IMR-90 (cell line): ENCODE measurements around the gene FAM117B. TPM values are rescaled to one million over a fixed set of nuclear protein-coding genes. Genes with fewer than 3 reads are reported as not detected.

ENCODE experiments used
- ATAC-seq: fragments of 200-7000 bp; cut with Tn5 transposase; 2 replicates; pipeline ENCODE4 v1.9.1; 2020; ENCODE audit warnings: low read depth, mild to moderate bottlenecking, moderate library complexity
- BruUV-seq: library from RNA; stranded (reverse); fragments of 400-500 nt; replicated peaks from 2 replicates; lab custom pipeline; 2021; lab: Mats Ljungman, UMichigan
- CTCF ChIA-PET: fragments of 300-600 bp; formaldehyde crosslinking; extraction: SDS; loops from one replicate; lab custom pipeline; 2021; ENCODE audit warnings: antibody characterized with exemption; lab: Yijun Ruan, JAX
- POLR2A ChIA-PET: fragments of 300-600 bp; sonication (Branson Sonifier 250); formaldehyde crosslinking; loops from one replicate; lab custom pipeline; 2022; ENCODE audit warnings: antibody characterized with exemption; ENCODE audit not compliant: unreplicated experiment; lab: Charles Lee
- DNase-seq: peaks from one replicate; pipeline ENCODE4 v3.0.0; 2013
- H2AFZ ChIP-seq: replicated peaks from 2 replicates; pipeline ENCODE3; 2013; ENCODE audit warnings: low read length, mild to moderate bottlenecking; ENCODE audit not compliant: poor library complexity
- H2AK5ac ChIP-seq: 2 replicates; pipeline ENCODE4 v1.6.1; 2013; ENCODE audit warnings: low read depth, low read length, inconsistent platforms
- H2AK9ac ChIP-seq: replicated peaks from 2 replicates; pipeline ENCODE3; 2013; ENCODE audit warnings: mild to moderate bottlenecking, low read depth, low read length, moderate library complexity; ENCODE audit not compliant: poor library complexity
- H2BK120ac ChIP-seq: 2 replicates; pipeline ENCODE4 v1.6.1; 2013; ENCODE audit warnings: low read depth, low read length, inconsistent platforms
- H2BK15ac ChIP-seq: 3 replicates; pipeline ENCODE4 v1.6.1; 2013; ENCODE audit warnings: low read depth, low read length, inconsistent platforms
- H2BK20ac ChIP-seq: 2 replicates; pipeline ENCODE4 v1.6.1; 2013; ENCODE audit warnings: low read depth, mild to moderate bottlenecking, inconsistent platforms, low read length, moderate library complexity
- H2BK5ac ChIP-seq: 2 replicates; pipeline ENCODE4 v1.6.1; 2013; ENCODE audit warnings: mild to moderate bottlenecking, low read depth, low read length, inconsistent platforms; ENCODE audit not compliant: poor library complexity, severe bottlenecking
- H3K14ac ChIP-seq: replicated peaks from 2 replicates; pipeline ENCODE4 v1.6.1; 2013; ENCODE audit warnings: low read depth, low read length, inconsistent platforms
- H3K18ac ChIP-seq: 2 replicates; pipeline ENCODE4 v1.6.1; 2013; ENCODE audit warnings: low read depth, low read length, control low read depth
- H3K23ac ChIP-seq: 2 replicates; pipeline ENCODE4 v1.6.1; 2013; ENCODE audit warnings: low read depth, low read length, inconsistent platforms
- H3K27ac ChIP-seq: 2 replicates; pipeline ENCODE4 v1.5.1; 2013; ENCODE audit warnings: mild to moderate bottlenecking, control low read depth, low read length; ENCODE audit not compliant: insufficient read depth
- H3K27me3 ChIP-seq: 2 replicates; pipeline ENCODE4 v1.6.1; 2013; ENCODE audit warnings: low read length; ENCODE audit not compliant: control insufficient read depth, insufficient read depth
- H3K36me3 ChIP-seq: 2 replicates; pipeline ENCODE4 v1.6.1; 2013; ENCODE audit warnings: low read length, mixed read lengths; ENCODE audit not compliant: control insufficient read depth, insufficient read depth
- H3K4ac ChIP-seq: 2 replicates; pipeline ENCODE4 v1.6.1; 2013; ENCODE audit warnings: low read depth, low read length, inconsistent platforms
- H3K4me1 ChIP-seq: 2 replicates; pipeline ENCODE4 v1.6.1; 2013; ENCODE audit warnings: low read length, mixed read lengths; ENCODE audit not compliant: control insufficient read depth, insufficient read depth
- H3K4me2 ChIP-seq: 2 replicates; pipeline ENCODE4 v1.6.1; 2013; ENCODE audit warnings: low read depth, mild to moderate bottlenecking, control low read depth, low read length, moderate library complexity
- H3K4me3 ChIP-seq: 2 replicates; pipeline ENCODE4 v1.5.1; 2013; ENCODE audit warnings: low read depth, mild to moderate bottlenecking, control low read depth, low read length, moderate library complexity; ENCODE audit not compliant: insufficient read depth
- H3K56ac ChIP-seq: 2 replicates; pipeline ENCODE4 v1.6.1; 2013; ENCODE audit warnings: low read length, inconsistent platforms; ENCODE audit not compliant: insufficient read depth; ENCODE audit errors: extremely low read depth
- H3K79me1 ChIP-seq, 2 experiments: 2 replicates each; pipeline ENCODE4 v1.6.1; 2013; ENCODE audit warnings: low read length in 2 of 2, inconsistent platforms in 1 of 2, low read depth in 1 of 2
- H3K9ac ChIP-seq: 2 replicates; pipeline ENCODE4 v1.6.1; 2013; ENCODE audit warnings: low read depth, low read length, control low read depth
- H3K9me1 ChIP-seq: 2 replicates; pipeline ENCODE4 v1.6.1; 2013; ENCODE audit warnings: low read length, inconsistent platforms; ENCODE audit not compliant: insufficient read depth
- H3K9me3 ChIP-seq: 2 replicates; pipeline ENCODE4 v1.6.1; 2013; ENCODE audit warnings: low read length; ENCODE audit not compliant: control insufficient read depth, insufficient read depth
- H4K20me1 ChIP-seq: 2 replicates; pipeline ENCODE4 v1.6.1; 2013; ENCODE audit warnings: low read length, inconsistent platforms; ENCODE audit not compliant: insufficient read depth
- H4K5ac ChIP-seq: 2 replicates; pipeline ENCODE4 v1.6.1; 2013; ENCODE audit warnings: mild to moderate bottlenecking, low read depth, low read length, control low read depth
- H4K8ac ChIP-seq, 2 experiments: 2 replicates each; pipeline ENCODE4 v1.6.1; 2013; ENCODE audit warnings: low read depth in 2 of 2, low read length in 2 of 2, control low read depth in 1 of 2, inconsistent platforms in 1 of 2
- H4K91ac ChIP-seq: 2 replicates; pipeline ENCODE4 v1.6.1; 2013; ENCODE audit warnings: low read depth, low read length, inconsistent platforms; ENCODE audit not compliant: insufficient read depth
- BHLHE40 ChIP-seq: fragments of 150-350 bp; IDR thresholded peaks from 2 replicates; pipeline ENCODE4 v1.6.1; 2016; ENCODE audit warnings: mild to moderate bottlenecking, low read depth, low read length
- CEBPB ChIP-seq: IDR thresholded peaks from 2 replicates; pipeline ENCODE4 v1.6.1; 2012; ENCODE audit warnings: low read depth, low read length, improper control_type of control experiment
- CHD1 ChIP-seq: IDR thresholded peaks from 2 replicates; pipeline ENCODE4 v1.6.1; 2012; ENCODE audit warnings: low read depth, low read length, improper control_type of control experiment
- CTCF ChIP-seq: conservative IDR thresholded peaks from 2 replicates; pipeline ENCODE4 v1.5.1; 2012; ENCODE audit warnings: mild to moderate bottlenecking, low read depth, low read length, improper control_type of control experiment
- ELK1 ChIP-seq: fragments of 150-350 bp; IDR thresholded peaks from 2 replicates; pipeline ENCODE4 v1.6.1; 2016; ENCODE audit warnings: low read depth, mild to moderate bottlenecking, low read length, moderate library complexity, borderline replicate concordance
- FOS ChIP-seq: fragments of 150-350 bp; IDR thresholded peaks from 2 replicates; pipeline ENCODE4 v1.6.1; 2016; ENCODE audit warnings: low read depth, low read length
- MAFK ChIP-seq: IDR thresholded peaks from 2 replicates; pipeline ENCODE4 v1.6.1; 2012; ENCODE audit warnings: low read depth, low read length, improper control_type of control experiment
- MAZ ChIP-seq: IDR thresholded peaks from 2 replicates; pipeline ENCODE4 v1.6.1; 2012; ENCODE audit warnings: low read depth, mild to moderate bottlenecking, low read length, improper control_type of control experiment, moderate library complexity, borderline replicate concordance
- MXI1 ChIP-seq: IDR thresholded peaks from 2 replicates; pipeline ENCODE4 v1.6.1; 2012; ENCODE audit warnings: low read depth, mild to moderate bottlenecking, low read length, moderate library complexity, borderline replicate concordance
- NFE2L2 ChIP-seq: fragments of 150-350 bp; IDR thresholded peaks from 2 replicates; pipeline ENCODE4 v1.6.1; 2016; ENCODE audit warnings: low read depth, mild to moderate bottlenecking, low read length
- POLR2A ChIP-seq: IDR thresholded peaks from 2 replicates; pipeline ENCODE4 v1.6.1; 2012; ENCODE audit warnings: mild to moderate bottlenecking, low read depth, low read length
- RAD21 ChIP-seq: IDR thresholded peaks from 2 replicates; pipeline ENCODE4 v1.6.1; 2012; ENCODE audit warnings: low read length, improper control_type of control experiment
- RCOR1 ChIP-seq: IDR thresholded peaks from 2 replicates; pipeline ENCODE4 v1.6.1; 2012; ENCODE audit warnings: mild to moderate bottlenecking, low read length, improper control_type of control experiment; ENCODE audit not compliant: insufficient replicate concordance
- RFX5 ChIP-seq: IDR thresholded peaks from 2 replicates; pipeline ENCODE4 v1.8.0; 2012; ENCODE audit warnings: low read depth, mild to moderate bottlenecking, low read length, moderate library complexity
- SMC3 ChIP-seq: fragments of 150-350 bp; IDR thresholded peaks from 2 replicates; pipeline ENCODE4 v1.6.1; 2016; ENCODE audit warnings: low read depth, mild to moderate bottlenecking, antibody characterized with exemption, low read length, moderate library complexity
- USF2 ChIP-seq: fragments of 150-350 bp; IDR thresholded peaks from 2 replicates; pipeline ENCODE4 v1.6.1; 2017; ENCODE audit warnings: mild to moderate bottlenecking, antibody characterized with exemption, low read length, low read depth
- WGBS, 2 experiments: methylation state at CpG; one replicate each; pipeline versions ENCODE4 v1.1.5 to v1.1.7; 2013; ENCODE audit warnings: missing lambda C conversion rate in 2 of 2; ENCODE audit not compliant: insufficient read length in 1 of 2; ENCODE audit errors: extremely low coverage in 2 of 2; 5-methylcytosine and 5-hydroxymethylcytosine counted together
- dilution Hi-C: fragments of 300-500 bp; cut with HindIII; formaldehyde crosslinking; loops from one replicate; pipeline ENCODE4 v1.14.3; 2018; ENCODE audit warnings: low sequenced_read_pairs; ENCODE audit not compliant: unreplicated experiment
- in situ Hi-C: fragments of 300-500 bp; cut with MboI; formaldehyde crosslinking; loops from 3 replicates; pipeline ENCODE4 v1.14.3; 2019; ENCODE audit warnings: low sequenced_read_pairs, inconsistent platforms, mixed read lengths
- intact Hi-C: fragments of 100-400 bp; cut with micrococcal nuclease; formaldehyde crosslinking; loops from 2 replicates; pipeline ENCODE4 v1.10.0; 2022
- polyA plus RNA-seq, 3 experiments: library from polyadenylated mRNA; depleted of rRNA; stranded (reverse); fragments of >200 nt; gene quantifications; 2 replicates each; pipeline ENCODE4 v1.2.3, GENCODE V29; 2012; ENCODE audit warnings: low replicate concordance in 1 of 3
- total RNA-seq: library from RNA; depleted of rRNA; stranded (reverse); fragments of >200 nt; gene quantifications from 2 replicates; pipeline ENCODE4 v1.2.3, GENCODE V29; 2012

The FAM117B gene
- total and polyA plus RNA-seq, 2 of the 4 experiments (the other 2 are of a cell fraction), result 0.54 to 0.79 TPM

GRCh38 chr2:202605174-202605573, 29.6 kb upstream of the FAM117B start:
- Histone ChIP-seq H3K23ac (no peak overlapping the region), H3K79me1 (no peaks in the 10 kb centered on the region), H2BK15ac (no peak overlapping the region), H4K91ac (no peak overlapping the region), H4K5ac (no peak overlapping the region), H3K9ac (no peak overlapping the region), H3K4ac (no peak overlapping the region), H2BK5ac (no peak overlapping the region), H2AFZ (no peak overlapping the region), H3K9me3 (no peaks in the 10 kb centered on the region), H3K14ac (no peak overlapping the region), H3K18ac (no peak overlapping the region), H3K27me3 (no peaks in the 10 kb centered on the region), H2BK20ac (no peak overlapping the region), H2BK120ac (no peak overlapping the region), H3K4me2 (no peak overlapping the region), H3K36me3 (no peaks in the 10 kb centered on the region), H2AK5ac (no peak overlapping the region), H3K27ac (no peak overlapping the region), H3K4me3 (no peak overlapping the region), H3K56ac (no peak overlapping the region), H2AK9ac (no peak overlapping the region), H4K8ac (no peak overlapping the region), H3K4me1 (no peaks in the 10 kb centered on the region), H4K20me1 (no peaks in the 10 kb centered on the region), H3K9me1 (no peaks in the 10 kb centered on the region)
- DNase-seq, result no peak
- ChIA-PET CTCF (interaction anchor here (0.6 kb wide), 1 partner anchor 16 kb away, joined by 3 read pairs; no protein-coding TSS in a partner anchor), POLR2A (no interaction called here)
- no peak for ATAC-seq
- intact Hi-C loops, result no loop called here
- TF ChIP-seq CEBPB (no peak), RFX5 (no peak), MXI1 (no peak), RCOR1 (no peak), NFE2L2 (no peak), USF2 (no peak), BHLHE40 (no peak), MAZ (no peak), CHD1 (no peak), RAD21 (no peak), ELK1 (no peak), POLR2A (no peak), FOS (no peak), MAFK (no peak), SMC3 (no peak), CTCF (no peak)
- in situ Hi-C loops, result no loop called here
- dilution Hi-C loops, result no loop called here
- no CpG with 5 or more reads among the region's 1 CpG for WGBS, 2 experiments
- no TSS peak for BruUV-seq
